ENCODE measurements around the gene KRT76.

The KRT76 gene

DNA sequence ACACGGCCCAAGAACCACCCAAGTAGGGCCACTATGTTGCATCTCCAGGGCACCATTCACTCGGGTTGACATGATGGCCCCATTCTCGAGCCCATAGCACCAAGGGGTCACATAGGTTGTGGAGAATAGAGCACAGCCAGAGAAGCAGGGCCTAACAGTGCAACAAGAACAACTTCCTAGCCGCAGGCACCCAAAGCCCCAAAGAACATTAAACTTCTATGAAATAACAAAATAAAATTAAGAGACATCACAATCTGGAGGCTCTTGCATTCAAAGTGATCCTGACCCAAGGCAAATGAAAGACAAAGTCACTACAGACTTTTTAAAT lies 34.9 kb upstream of the KRT76 start:
- no peak overlapping the region for H3K27ac ChIP-seq (replicated peaks)
- TF ChIP-seq, protein P1, sequence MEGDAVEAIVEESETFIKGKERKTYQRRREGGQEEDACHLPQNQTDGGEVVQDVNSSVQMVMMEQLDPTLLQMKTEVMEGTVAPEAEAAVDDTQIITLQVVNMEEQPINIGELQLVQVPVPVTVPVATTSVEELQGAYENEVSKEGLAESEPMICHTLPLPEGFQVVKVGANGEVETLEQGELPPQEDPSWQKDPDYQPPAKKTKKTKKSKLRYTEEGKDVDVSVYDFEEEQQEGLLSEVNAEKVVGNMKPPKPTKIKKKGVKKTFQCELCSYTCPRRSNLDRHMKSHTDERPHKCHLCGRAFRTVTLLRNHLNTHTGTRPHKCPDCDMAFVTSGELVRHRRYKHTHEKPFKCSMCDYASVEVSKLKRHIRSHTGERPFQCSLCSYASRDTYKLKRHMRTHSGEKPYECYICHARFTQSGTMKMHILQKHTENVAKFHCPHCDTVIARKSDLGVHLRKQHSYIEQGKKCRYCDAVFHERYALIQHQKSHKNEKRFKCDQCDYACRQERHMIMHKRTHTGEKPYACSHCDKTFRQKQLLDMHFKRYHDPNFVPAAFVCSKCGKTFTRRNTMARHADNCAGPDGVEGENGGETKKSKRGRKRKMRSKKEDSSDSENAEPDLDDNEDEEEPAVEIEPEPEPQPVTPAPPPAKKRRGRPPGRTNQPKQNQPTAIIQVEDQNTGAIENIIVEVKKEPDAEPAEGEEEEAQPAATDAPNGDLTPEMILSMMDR (IDR thresholded peaks at IDR 0.05; ENCODE audit: insufficient read depth, low read length): no peak
- TF ChIP-seq, protein P2, sequence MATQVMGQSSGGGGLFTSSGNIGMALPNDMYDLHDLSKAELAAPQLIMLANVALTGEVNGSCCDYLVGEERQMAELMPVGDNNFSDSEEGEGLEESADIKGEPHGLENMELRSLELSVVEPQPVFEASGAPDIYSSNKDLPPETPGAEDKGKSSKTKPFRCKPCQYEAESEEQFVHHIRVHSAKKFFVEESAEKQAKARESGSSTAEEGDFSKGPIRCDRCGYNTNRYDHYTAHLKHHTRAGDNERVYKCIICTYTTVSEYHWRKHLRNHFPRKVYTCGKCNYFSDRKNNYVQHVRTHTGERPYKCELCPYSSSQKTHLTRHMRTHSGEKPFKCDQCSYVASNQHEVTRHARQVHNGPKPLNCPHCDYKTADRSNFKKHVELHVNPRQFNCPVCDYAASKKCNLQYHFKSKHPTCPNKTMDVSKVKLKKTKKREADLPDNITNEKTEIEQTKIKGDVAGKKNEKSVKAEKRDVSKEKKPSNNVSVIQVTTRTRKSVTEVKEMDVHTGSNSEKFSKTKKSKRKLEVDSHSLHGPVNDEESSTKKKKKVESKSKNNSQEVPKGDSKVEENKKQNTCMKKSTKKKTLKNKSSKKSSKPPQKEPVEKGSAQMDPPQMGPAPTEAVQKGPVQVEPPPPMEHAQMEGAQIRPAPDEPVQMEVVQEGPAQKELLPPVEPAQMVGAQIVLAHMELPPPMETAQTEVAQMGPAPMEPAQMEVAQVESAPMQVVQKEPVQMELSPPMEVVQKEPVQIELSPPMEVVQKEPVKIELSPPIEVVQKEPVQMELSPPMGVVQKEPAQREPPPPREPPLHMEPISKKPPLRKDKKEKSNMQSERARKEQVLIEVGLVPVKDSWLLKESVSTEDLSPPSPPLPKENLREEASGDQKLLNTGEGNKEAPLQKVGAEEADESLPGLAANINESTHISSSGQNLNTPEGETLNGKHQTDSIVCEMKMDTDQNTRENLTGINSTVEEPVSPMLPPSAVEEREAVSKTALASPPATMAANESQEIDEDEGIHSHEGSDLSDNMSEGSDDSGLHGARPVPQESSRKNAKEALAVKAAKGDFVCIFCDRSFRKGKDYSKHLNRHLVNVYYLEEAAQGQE (IDR thresholded peaks at IDR 0.05; ENCODE audit: insufficient replicate concordance, low read depth): no peak
- TF ChIP-seq SPI1 (IDR thresholded peaks at IDR 0.05; ENCODE audit: borderline replicate concordance, low read depth): no peak
- no peak for TF ChIP-seq POLR2AphosphoS5 (IDR thresholded peaks at IDR 0.05; ENCODE audit: low read depth)
- no peak for TF ChIP-seq GABPA (IDR thresholded peaks at IDR 0.05; ENCODE audit: low read depth)
- H3K27me3 ChIP-seq (ENCODE audit: insufficient read depth, poor library complexity, severe bottlenecking): no peaks in the 10 kb centered on the region
- H3K4me3 ChIP-seq (replicated peaks; ENCODE audit: insufficient read depth, low read length): no peak overlapping the region
- no peak for DNase-seq (ENCODE audit: low read depth in 1 of 2, low spot score in 1 of 2)

DNA sequence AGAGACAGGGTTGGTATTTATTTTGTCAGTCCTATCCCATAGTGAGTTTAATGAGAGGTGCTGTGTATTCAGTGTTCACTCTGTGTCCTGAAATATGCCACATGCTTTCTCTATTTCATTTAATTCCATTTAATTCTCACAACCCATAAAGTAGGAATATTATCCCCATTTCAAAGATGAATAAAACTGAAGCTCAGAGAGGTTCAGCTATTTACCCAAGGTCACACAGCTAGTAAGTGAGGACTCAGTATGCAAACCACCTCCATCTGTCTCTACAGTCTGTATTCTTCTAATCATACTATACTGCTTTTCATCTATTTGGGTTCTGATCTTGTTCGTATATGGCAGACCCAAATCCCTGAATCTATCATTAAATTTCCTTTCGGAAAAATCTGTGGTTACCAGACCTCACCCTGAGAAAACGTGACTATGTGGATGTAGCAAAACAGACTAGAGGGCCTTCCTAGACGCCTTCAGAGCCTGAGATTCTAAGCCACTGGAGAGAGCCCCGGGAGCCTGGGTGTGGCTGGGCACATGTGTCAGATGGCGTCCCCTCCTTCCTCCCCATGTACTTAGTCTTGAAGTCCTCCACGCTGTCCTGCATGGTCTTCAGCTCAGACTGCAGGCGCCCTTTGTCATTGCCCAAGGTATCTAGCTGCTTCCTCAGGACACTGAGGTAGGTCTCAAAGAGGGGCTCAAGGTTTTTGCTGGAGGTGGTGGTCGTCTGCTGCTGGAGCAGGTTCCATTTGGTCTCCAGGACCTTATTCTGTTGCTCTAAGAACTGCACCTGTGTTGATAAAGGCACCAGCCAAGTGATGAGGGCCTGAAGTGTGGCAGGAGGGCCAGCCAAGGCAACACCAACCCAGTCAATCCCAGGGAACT lies 34.3 kb upstream of the KRT76 start:
- DNase-seq (ENCODE audit: low read depth in 1 of 2, low spot score in 1 of 2): no peak
- TF ChIP-seq, protein P2 (IDR thresholded peaks at IDR 0.05; ENCODE audit: insufficient replicate concordance, low read depth): no peak
- TF ChIP-seq, protein P1 (IDR thresholded peaks at IDR 0.05; ENCODE audit: insufficient read depth, low read length): no peak
- TF ChIP-seq POLR2AphosphoS5 (IDR thresholded peaks at IDR 0.05; ENCODE audit: low read depth): no peak
- TF ChIP-seq SPI1 (IDR thresholded peaks at IDR 0.05; ENCODE audit: borderline replicate concordance, low read depth): no peak
- TF ChIP-seq GABPA (IDR thresholded peaks at IDR 0.05; ENCODE audit: low read depth): no peak
- H3K27me3 ChIP-seq (ENCODE audit: insufficient read depth, poor library complexity, severe bottlenecking): no peaks in the 10 kb centered on the region

DNA sequence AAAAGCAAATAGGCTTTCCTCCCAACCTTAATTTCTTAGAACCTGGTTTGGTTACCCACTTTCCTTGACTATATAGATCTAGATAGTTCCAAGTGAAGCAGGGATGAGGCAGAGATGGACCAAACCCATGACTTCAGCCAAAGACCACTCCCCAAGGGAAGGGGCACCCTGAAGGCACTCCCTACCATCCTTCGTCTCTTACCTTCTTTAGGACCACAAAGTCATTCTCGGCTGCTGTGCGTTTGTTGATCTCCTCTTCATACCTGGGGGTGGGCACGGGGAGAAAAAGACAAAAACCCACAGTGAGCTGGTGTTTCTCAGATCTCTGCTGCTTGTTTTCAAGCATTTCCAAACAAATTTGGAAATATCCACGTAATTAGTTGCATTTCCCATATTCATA lies 33.4 kb upstream of the KRT76 start:
- no peak for DNase-seq (ENCODE audit: low read depth in 1 of 2, low spot score in 1 of 2)
- Histone ChIP-seq H3K27ac (replicated peaks) (no peak overlapping the region), H3K27me3 (ENCODE audit: insufficient read depth, poor library complexity, severe bottlenecking) (no peaks in the 10 kb centered on the region), H3K4me3 (replicated peaks; ENCODE audit: insufficient read depth, low read length) (no peak overlapping the region)
- TF ChIP-seq SPI1 (IDR thresholded peaks at IDR 0.05; ENCODE audit: borderline replicate concordance, low read depth) (no peak), POLR2AphosphoS5 (IDR thresholded peaks at IDR 0.05; ENCODE audit: low read depth) (no peak), GABPA (IDR thresholded peaks at IDR 0.05; ENCODE audit: low read depth) (no peak)
- TF ChIP-seq, protein P2 (IDR thresholded peaks at IDR 0.05; ENCODE audit: insufficient replicate concordance, low read depth): no peak

More for the DNA sequence above, 34.3 kb upstream of the KRT76 start:
- Histone ChIP-seq H3K27ac (replicated peaks) (no peak overlapping the region), H3K4me3 (replicated peaks; ENCODE audit: insufficient read depth, low read length) (no peak overlapping the region)

Measured in HL-60 (cell line).